HL-60 (cell line): ENCODE measurements around the gene TMPRSS11A.

ENCODE experiments used
- TF ChIP-seq, protein P1 (sequence below): IDR thresholded peaks from one replicate; pipeline ENCODE4 v1.5.1; 2011; ENCODE audit warnings: low read length, control low read depth, inconsistent platforms; ENCODE audit not compliant: insufficient read depth
- TF ChIP-seq, protein P2 (sequence below): IDR thresholded peaks from 2 replicates; pipeline ENCODE4 v1.6.1; 2012; ENCODE audit warnings: low read depth; ENCODE audit not compliant: insufficient replicate concordance

DNA sequence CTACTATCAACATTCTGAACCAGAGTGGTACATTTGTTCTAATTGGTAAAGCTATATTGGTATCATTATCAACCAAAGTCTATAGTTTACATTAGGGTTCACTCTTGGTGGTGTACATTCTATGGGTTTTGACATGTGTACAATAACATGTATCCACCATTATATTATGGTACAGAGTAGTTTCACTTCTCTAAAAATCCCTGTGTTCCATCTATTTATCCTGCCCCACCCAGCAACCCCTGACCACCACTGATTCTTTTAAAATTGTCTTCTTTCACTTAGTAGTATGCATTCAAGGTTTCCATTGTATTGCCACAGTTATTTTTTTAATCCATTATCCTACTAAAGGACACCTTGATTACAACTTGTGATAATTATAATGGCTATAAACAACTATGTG, 64.2 kb downstream of the TMPRSS11A start:
- TF ChIP-seq, protein P1, sequence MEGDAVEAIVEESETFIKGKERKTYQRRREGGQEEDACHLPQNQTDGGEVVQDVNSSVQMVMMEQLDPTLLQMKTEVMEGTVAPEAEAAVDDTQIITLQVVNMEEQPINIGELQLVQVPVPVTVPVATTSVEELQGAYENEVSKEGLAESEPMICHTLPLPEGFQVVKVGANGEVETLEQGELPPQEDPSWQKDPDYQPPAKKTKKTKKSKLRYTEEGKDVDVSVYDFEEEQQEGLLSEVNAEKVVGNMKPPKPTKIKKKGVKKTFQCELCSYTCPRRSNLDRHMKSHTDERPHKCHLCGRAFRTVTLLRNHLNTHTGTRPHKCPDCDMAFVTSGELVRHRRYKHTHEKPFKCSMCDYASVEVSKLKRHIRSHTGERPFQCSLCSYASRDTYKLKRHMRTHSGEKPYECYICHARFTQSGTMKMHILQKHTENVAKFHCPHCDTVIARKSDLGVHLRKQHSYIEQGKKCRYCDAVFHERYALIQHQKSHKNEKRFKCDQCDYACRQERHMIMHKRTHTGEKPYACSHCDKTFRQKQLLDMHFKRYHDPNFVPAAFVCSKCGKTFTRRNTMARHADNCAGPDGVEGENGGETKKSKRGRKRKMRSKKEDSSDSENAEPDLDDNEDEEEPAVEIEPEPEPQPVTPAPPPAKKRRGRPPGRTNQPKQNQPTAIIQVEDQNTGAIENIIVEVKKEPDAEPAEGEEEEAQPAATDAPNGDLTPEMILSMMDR, result no peak
- TF ChIP-seq, protein P2, sequence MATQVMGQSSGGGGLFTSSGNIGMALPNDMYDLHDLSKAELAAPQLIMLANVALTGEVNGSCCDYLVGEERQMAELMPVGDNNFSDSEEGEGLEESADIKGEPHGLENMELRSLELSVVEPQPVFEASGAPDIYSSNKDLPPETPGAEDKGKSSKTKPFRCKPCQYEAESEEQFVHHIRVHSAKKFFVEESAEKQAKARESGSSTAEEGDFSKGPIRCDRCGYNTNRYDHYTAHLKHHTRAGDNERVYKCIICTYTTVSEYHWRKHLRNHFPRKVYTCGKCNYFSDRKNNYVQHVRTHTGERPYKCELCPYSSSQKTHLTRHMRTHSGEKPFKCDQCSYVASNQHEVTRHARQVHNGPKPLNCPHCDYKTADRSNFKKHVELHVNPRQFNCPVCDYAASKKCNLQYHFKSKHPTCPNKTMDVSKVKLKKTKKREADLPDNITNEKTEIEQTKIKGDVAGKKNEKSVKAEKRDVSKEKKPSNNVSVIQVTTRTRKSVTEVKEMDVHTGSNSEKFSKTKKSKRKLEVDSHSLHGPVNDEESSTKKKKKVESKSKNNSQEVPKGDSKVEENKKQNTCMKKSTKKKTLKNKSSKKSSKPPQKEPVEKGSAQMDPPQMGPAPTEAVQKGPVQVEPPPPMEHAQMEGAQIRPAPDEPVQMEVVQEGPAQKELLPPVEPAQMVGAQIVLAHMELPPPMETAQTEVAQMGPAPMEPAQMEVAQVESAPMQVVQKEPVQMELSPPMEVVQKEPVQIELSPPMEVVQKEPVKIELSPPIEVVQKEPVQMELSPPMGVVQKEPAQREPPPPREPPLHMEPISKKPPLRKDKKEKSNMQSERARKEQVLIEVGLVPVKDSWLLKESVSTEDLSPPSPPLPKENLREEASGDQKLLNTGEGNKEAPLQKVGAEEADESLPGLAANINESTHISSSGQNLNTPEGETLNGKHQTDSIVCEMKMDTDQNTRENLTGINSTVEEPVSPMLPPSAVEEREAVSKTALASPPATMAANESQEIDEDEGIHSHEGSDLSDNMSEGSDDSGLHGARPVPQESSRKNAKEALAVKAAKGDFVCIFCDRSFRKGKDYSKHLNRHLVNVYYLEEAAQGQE, result no peak
